Measurements from ENCODE around the gene DNAJB7.

- TF ChIP-seq CTCF (conservative IDR thresholded peaks at IDR 0.05 in 1 of 2, IDR thresholded peaks at IDR 0.05 in 1 of 2; ENCODE audit: extremely low read depth in 1 of 2, insufficient read depth in 1 of 2, low read depth in 1 of 2, low read length in 2 of 2), result no peak
- TF ChIP-seq EZH2 (IDR thresholded peaks at IDR 0.05; ENCODE audit: borderline replicate concordance, low read length), result no peak
Measured at GRCh38 chr22:40862013-40862412, at the start of gene DNAJB7.

All from mammary epithelial cell (primary cell).